Measurements from ENCODE around the gene SLC39A2.

SLC39A2 gene

DNA sequence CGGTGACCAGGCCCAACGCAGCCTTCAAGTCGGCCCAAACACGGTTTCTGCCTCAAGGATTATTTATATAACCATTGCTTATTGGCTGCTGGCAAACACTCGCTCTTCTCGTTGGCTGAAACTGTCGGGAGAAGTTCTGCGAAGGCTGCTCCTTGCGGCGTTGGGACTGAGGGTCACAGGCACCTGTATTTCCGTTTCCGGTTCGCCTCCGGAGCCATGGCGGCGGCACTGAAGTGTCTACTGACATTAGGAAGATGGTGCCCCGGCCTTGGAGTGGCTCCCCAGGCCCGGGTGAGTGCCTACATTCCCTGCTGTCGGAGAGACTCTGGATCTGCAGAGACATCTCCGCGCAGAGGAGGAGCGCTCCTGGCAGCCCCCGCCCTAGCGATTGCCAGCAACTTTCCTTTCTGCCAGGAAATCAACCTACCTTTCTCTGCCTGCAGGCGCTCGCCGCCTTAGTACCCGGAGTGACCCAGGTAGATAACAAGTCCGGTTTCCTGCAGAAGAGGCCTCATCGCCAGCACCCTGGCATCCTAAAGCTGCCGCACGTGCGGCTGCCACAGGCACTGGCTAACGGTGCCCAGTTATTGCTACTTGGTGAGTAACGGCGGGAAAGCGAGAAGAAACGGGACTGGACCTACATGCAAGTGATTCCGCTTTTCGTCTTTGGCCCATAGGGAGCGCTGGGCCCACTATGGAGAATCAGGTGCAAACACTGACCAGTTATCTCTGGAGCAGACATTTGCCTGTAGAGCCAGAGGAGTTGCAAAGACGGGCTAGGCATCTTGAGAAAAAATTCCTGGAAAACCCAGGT, 9.1 kb upstream of the SLC39A2 start, which contains the start of gene METTL17 (continued):
- no peak for TF ChIP-seq SALL2 (tag by site-specific recombination; IDR thresholded peaks at IDR 0.05; ENCODE audit: borderline replicate concordance)
- no peak for TF ChIP-seq ZNF391 (tag by site-specific recombination; IDR thresholded peaks at IDR 0.05; ENCODE audit: borderline replicate concordance, low read depth)
- no peak for TF ChIP-seq ZNF354C (tag by site-specific recombination; IDR thresholded peaks at IDR 0.05; ENCODE audit: borderline replicate concordance, low read depth)
- TF ChIP-seq ZNF138 (tag by site-specific recombination; IDR thresholded peaks at IDR 0.05; ENCODE audit: borderline replicate concordance) = no peak
- 0 out of 2 replicates have a peak, but pooled peaks have one; percentile 19 for TF ChIP-seq ZNF843 (tag by site-specific recombination; IDR thresholded peaks at IDR 0.05)
- TF ChIP-seq, protein P1, sequence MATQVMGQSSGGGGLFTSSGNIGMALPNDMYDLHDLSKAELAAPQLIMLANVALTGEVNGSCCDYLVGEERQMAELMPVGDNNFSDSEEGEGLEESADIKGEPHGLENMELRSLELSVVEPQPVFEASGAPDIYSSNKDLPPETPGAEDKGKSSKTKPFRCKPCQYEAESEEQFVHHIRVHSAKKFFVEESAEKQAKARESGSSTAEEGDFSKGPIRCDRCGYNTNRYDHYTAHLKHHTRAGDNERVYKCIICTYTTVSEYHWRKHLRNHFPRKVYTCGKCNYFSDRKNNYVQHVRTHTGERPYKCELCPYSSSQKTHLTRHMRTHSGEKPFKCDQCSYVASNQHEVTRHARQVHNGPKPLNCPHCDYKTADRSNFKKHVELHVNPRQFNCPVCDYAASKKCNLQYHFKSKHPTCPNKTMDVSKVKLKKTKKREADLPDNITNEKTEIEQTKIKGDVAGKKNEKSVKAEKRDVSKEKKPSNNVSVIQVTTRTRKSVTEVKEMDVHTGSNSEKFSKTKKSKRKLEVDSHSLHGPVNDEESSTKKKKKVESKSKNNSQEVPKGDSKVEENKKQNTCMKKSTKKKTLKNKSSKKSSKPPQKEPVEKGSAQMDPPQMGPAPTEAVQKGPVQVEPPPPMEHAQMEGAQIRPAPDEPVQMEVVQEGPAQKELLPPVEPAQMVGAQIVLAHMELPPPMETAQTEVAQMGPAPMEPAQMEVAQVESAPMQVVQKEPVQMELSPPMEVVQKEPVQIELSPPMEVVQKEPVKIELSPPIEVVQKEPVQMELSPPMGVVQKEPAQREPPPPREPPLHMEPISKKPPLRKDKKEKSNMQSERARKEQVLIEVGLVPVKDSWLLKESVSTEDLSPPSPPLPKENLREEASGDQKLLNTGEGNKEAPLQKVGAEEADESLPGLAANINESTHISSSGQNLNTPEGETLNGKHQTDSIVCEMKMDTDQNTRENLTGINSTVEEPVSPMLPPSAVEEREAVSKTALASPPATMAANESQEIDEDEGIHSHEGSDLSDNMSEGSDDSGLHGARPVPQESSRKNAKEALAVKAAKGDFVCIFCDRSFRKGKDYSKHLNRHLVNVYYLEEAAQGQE (tag by site-specific recombination; IDR thresholded peaks at IDR 0.05) = no peak
- peak; percentile 38; the same call in 1 of the 2 replicates for TF ChIP-seq ZNF2 (tag by site-specific recombination; IDR thresholded peaks at IDR 0.05)
- TF ChIP-seq, protein P2, sequence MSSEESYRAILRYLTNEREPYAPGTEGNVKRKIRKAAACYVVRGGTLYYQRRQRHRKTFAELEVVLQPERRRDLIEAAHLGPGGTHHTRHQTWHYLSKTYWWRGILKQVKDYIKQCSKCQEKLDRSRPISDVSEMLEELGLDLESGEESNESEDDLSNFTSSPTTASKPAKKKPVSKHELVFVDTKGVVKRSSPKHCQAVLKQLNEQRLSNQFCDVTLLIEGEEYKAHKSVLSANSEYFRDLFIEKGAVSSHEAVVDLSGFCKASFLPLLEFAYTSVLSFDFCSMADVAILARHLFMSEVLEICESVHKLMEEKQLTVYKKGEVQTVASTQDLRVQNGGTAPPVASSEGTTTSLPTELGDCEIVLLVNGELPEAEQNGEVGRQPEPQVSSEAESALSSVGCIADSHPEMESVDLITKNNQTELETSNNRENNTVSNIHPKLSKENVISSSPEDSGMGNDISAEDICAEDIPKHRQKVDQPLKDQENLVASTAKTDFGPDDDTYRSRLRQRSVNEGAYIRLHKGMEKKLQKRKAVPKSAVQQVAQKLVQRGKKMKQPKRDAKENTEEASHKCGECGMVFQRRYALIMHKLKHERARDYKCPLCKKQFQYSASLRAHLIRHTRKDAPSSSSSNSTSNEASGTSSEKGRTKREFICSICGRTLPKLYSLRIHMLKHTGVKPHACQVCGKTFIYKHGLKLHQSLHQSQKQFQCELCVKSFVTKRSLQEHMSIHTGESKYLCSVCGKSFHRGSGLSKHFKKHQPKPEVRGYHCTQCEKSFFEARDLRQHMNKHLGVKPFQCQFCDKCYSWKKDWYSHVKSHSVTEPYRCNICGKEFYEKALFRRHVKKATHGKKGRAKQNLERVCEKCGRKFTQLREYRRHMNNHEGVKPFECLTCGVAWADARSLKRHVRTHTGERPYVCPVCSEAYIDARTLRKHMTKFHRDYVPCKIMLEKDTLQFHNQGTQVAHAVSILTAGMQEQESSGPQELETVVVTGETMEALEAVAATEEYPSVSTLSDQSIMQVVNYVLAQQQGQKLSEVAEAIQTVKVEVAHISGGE (tag by site-specific recombination; conservative IDR thresholded peaks at IDR 0.05; ENCODE audit: low read depth) = peak; percentile 92
- peak; percentile 24 for TF ChIP-seq ZBTB8A (tag by site-specific recombination; IDR thresholded peaks at IDR 0.05)
- TF ChIP-seq ZNF792 (tag by site-specific recombination; IDR thresholded peaks at IDR 0.05) = no peak
- peak; percentile 13; the same call in 1 of the 2 replicates for TF ChIP-seq ZSCAN30 (tag by site-specific recombination; IDR thresholded peaks at IDR 0.05)
- TF ChIP-seq REPIN1 (tag by site-specific recombination; IDR thresholded peaks at IDR 0.05; ENCODE audit: low read depth) = no peak
- TF ChIP-seq ZNF596 (tag by site-specific recombination; IDR thresholded peaks at IDR 0.05) = no peak
- peak; percentile 88; the same call in 1 of the 2 replicates for TF ChIP-seq ZNF561 (tag by site-specific recombination; IDR thresholded peaks at IDR 0.05; ENCODE audit: borderline replicate concordance)
- TF ChIP-seq GFI1B (tag by site-specific recombination; IDR thresholded peaks at IDR 0.05) = no peak
- TF ChIP-seq GLI4 (tag by site-specific recombination; IDR thresholded peaks at IDR 0.05) = no peak
- no peak for TF ChIP-seq ZNF24 (tag by site-specific recombination; IDR thresholded peaks at IDR 0.05)
- no peak for TF ChIP-seq HOXA7 (CRISPR knock-in tag; IDR thresholded peaks at IDR 0.05; ENCODE audit: borderline replicate concordance)
- TF ChIP-seq ZNF660 (tag by site-specific recombination; IDR thresholded peaks at IDR 0.05) = no peak
- TF ChIP-seq ZNF311 (tag by site-specific recombination; IDR thresholded peaks at IDR 0.05; ENCODE audit: borderline replicate concordance) = no peak
- TF ChIP-seq ZFP37 (tag by site-specific recombination; IDR thresholded peaks at IDR 0.05) = peak; percentile 31; the same call in 1 of the 2 replicates
- TF ChIP-seq ZNF10 (tag by site-specific recombination; IDR thresholded peaks at IDR 0.05) = no peak
- no peak for TF ChIP-seq ZNF654 (tag by site-specific recombination; IDR thresholded peaks at IDR 0.05; ENCODE audit: low read depth)
- TF ChIP-seq ZNF433 (tag by site-specific recombination; IDR thresholded peaks at IDR 0.05; ENCODE audit: low read depth) = no peak
- no peak for TF ChIP-seq MZF1 (tag by site-specific recombination; IDR thresholded peaks at IDR 0.05; ENCODE audit: borderline replicate concordance)
- no peak for TF ChIP-seq ZNF175 (tag by site-specific recombination; IDR thresholded peaks at IDR 0.05)
- peak; percentile 93 for TF ChIP-seq YY1 (tag by site-specific recombination; IDR thresholded peaks at IDR 0.05)
- no peak for TF ChIP-seq ZNF169 (tag by site-specific recombination; IDR thresholded peaks at IDR 0.05)
- no peak for TF ChIP-seq ZNF26 (tag by site-specific recombination; IDR thresholded peaks at IDR 0.05)
- TF ChIP-seq, protein P3, sequence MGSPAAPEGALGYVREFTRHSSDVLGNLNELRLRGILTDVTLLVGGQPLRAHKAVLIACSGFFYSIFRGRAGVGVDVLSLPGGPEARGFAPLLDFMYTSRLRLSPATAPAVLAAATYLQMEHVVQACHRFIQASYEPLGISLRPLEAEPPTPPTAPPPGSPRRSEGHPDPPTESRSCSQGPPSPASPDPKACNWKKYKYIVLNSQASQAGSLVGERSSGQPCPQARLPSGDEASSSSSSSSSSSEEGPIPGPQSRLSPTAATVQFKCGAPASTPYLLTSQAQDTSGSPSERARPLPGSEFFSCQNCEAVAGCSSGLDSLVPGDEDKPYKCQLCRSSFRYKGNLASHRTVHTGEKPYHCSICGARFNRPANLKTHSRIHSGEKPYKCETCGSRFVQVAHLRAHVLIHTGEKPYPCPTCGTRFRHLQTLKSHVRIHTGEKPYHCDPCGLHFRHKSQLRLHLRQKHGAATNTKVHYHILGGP (tag by site-specific recombination; IDR thresholded peaks at IDR 0.05) = no peak
- no peak for TF ChIP-seq HOXC10 (CRISPR knock-in tag; IDR thresholded peaks at IDR 0.05)
